Measurements from ENCODE around the gene NEURL4. TPM values are rescaled to one million over a fixed set of nuclear protein-coding genes. Genes with fewer than 3 reads are reported as not detected.

The NEURL4 gene
- total RNA-seq, 2 experiments from 2014 or later: 22.5 to 29.1 TPM

- no peak overlapping the region for H3K27ac Mint-ChIP-seq
- ATAC-seq (no peak), DNase-seq (no peak)
- H3K4me3 Mint-ChIP-seq: no peak overlapping the region
- no peaks in the 10 kb centered on the region for H3K9me3 Mint-ChIP-seq (ENCODE audit: low read depth)
- intact Hi-C loops (cut with DNase I, micrococcal nuclease): loop anchor here in 1 of 2 experiments (10.0 kb wide), 1 partner anchor 155 kb away; no protein-coding TSS in a partner anchor
- ChIA-PET CTCF (no interaction called here), POLR2A (no interaction called here)
- H3K36me3 Mint-ChIP-seq (ENCODE audit: low read depth): no peaks in the 10 kb centered on the region
- peaks cover 10% of the 10 kb centered on the region for H3K27me3 Mint-ChIP-seq
- peaks cover 7% of the 10 kb centered on the region for H3K4me1 Mint-ChIP-seq
Measured at GRCh38 chr17:7289256-7290032, 39.7 kb downstream of the NEURL4 start.

- CTCF ChIA-PET: interaction anchor here (1.2 to 2.5 kb wide), 2 partner anchors 11 to 13 kb away, joined by 3 to 12 read pairs; no protein-coding TSS in a partner anchor
- no peak overlapping the region for H3K4me3 Mint-ChIP-seq
- peaks cover 17% of the 10 kb centered on the region for H3K27me3 Mint-ChIP-seq
- H3K9me3 Mint-ChIP-seq (ENCODE audit: low read depth): no peaks in the 10 kb centered on the region
- DNase-seq (no peak), ATAC-seq (no peak)
- POLR2A ChIA-PET: interaction anchor here (1.2 kb wide), 1 partner anchor 28 kb away, joined by 3 read pairs; no protein-coding TSS in a partner anchor
- intact Hi-C loops (cut with DNase I, micrococcal nuclease): no loop called here
- H3K27ac Mint-ChIP-seq: no peak overlapping the region
- H3K4me1 Mint-ChIP-seq: peaks cover 17% of the 10 kb centered on the region
- no peaks in the 10 kb centered on the region for H3K36me3 Mint-ChIP-seq (ENCODE audit: low read depth)
Measured at GRCh38 chr17:7285679-7286078, 43.5 kb downstream of the NEURL4 start.

- Mint-ChIP-seq H3K36me3 (ENCODE audit: low read depth) (no peaks in the 10 kb centered on the region), H3K4me1 (peaks cover 21% of the 10 kb centered on the region), H3K9me3 (ENCODE audit: low read depth) (no peaks in the 10 kb centered on the region), H3K27ac (no peak overlapping the region), H3K4me3 (no peak overlapping the region), H3K27me3 (peaks cover 17% of the 10 kb centered on the region)
- DNase-seq: no peak
- intact Hi-C loops (cut with DNase I, micrococcal nuclease): no loop called here
- ATAC-seq: no peak
- CTCF ChIA-PET: interaction anchor here (1.2 to 1.3 kb wide), 2 partner anchors 11 to 14 kb away, joined by 3 to 9 read pairs; no protein-coding TSS in a partner anchor
- POLR2A ChIA-PET: no interaction called here
Measured at GRCh38 chr17:7284911-7285310, 44.2 kb downstream of the NEURL4 start.

- Mint-ChIP-seq H3K36me3 (ENCODE audit: low read depth) (no peaks in the 10 kb centered on the region), H3K9me3 (ENCODE audit: low read depth) (no peaks in the 10 kb centered on the region), H3K27ac (no peak overlapping the region), H3K27me3 (peaks cover 17% of the 10 kb centered on the region), H3K4me3 (no peak overlapping the region), H3K4me1 (peaks cover 21% of the 10 kb centered on the region)
- intact Hi-C loops (cut with DNase I, micrococcal nuclease): no loop called here
- DNase-seq (no peak), ATAC-seq (no peak)
- ChIA-PET POLR2A (interaction anchor here (0.6 kb wide), 2 partner anchors 63 to 292 kb away, joined by 3 read pairs; no protein-coding TSS in a partner anchor), CTCF (interaction anchor here (0.5 to 5.9 kb wide), 7 partner anchors 13 to 851 kb away, joined by 3 to 45 read pairs (median 4); no protein-coding TSS in a partner anchor)
Measured at GRCh38 chr17:7283471-7284216, 45.5 kb downstream of the NEURL4 start.

- ATAC-seq (no peak), DNase-seq (peak; percentile 28)
- ChIA-PET POLR2A (interaction anchor here (0.6 kb wide), 2 partner anchors 176 to 293 kb away, joined by 3 read pairs; no protein-coding TSS in a partner anchor), CTCF (interaction anchor here (0.5 to 5.9 kb wide), 10 partner anchors 13 to 852 kb away, joined by 3 to 45 read pairs (median 3); partner anchors contain the start of gene PHF23)
- Mint-ChIP-seq H3K9me3 (ENCODE audit: low read depth) (no peaks in the 10 kb centered on the region), H3K27me3 (peaks cover 17% of the 10 kb centered on the region), H3K4me3 (no peak overlapping the region), H3K36me3 (ENCODE audit: low read depth) (no peaks in the 10 kb centered on the region), H3K4me1 (peaks cover 21% of the 10 kb centered on the region), H3K27ac (no peak overlapping the region)
- intact Hi-C loops (cut with DNase I, micrococcal nuclease): no loop called here
Measured at GRCh38 chr17:7282752-7283321, 46.3 kb downstream of the NEURL4 start.

GRCh38 chr17:7281953-7282751 is 47.0 kb downstream of the NEURL4 start:
- Mint-ChIP-seq H3K4me1 (peaks cover 21% of the 10 kb centered on the region), H3K4me3 (peak overlapping the region; percentile 70), H3K27ac (no peak overlapping the region), H3K27me3 (peaks cover 17% of the 10 kb centered on the region), H3K9me3 (ENCODE audit: low read depth) (no peaks in the 10 kb centered on the region), H3K36me3 (ENCODE audit: low read depth) (no peaks in the 10 kb centered on the region)
- CTCF ChIA-PET: interaction anchor here (0.6 to 5.9 kb wide), 10 partner anchors 9 to 482 kb away, joined by 3 to 45 read pairs (median 3); partner anchors contain the start of gene PHF23
- ATAC-seq: no peak
- DNase-seq: peak; percentile 24
- intact Hi-C loops (cut with DNase I, micrococcal nuclease): loop anchor here (1.0 to 2.0 kb wide), 15 partner anchors 25 to 279 kb away; partner anchors contain the start of genes ACAP1 (in 1 of the 2), DVL2 (in 1 of the 2), EIF5A (in 1 of the 2) and ELP5 (in 1 of the 2)
- POLR2A ChIA-PET: interaction anchor here (0.6 kb wide), 1 partner anchor 177 kb away, joined by 3 read pairs; no protein-coding TSS in a partner anchor

- H3K4me3 Mint-ChIP-seq: peak within 1 kb of the TSS; percentile 70
- H3K9me3 Mint-ChIP-seq (ENCODE audit: low read depth): no peaks in the 10 kb centered on the region
- peaks cover 21% of the 10 kb centered on the region for H3K4me1 Mint-ChIP-seq
- no peak within 1 kb of the TSS for H3K27ac Mint-ChIP-seq
- peaks cover 17% of the 10 kb centered on the region for H3K27me3 Mint-ChIP-seq
- no peaks in the 10 kb centered on the region for H3K36me3 Mint-ChIP-seq (ENCODE audit: low read depth)
- ChIA-PET CTCF (interaction anchor here (0.7 to 5.9 kb wide), 15 partner anchors 10 to 279 kb away, joined by 3 to 45 read pairs (median 3); partner anchors contain the start of genes ACAP1, NEURL4 and NLGN2), POLR2A (interaction anchor here (0.5 to 1.0 kb wide), 2 partner anchors 17 to 32 kb away, joined by 4 read pairs; no protein-coding TSS in a partner anchor)
- peak; percentile 87 for ATAC-seq
- intact Hi-C loops (cut with DNase I, micrococcal nuclease): loop anchor here (1.0 to 2.0 kb wide), 15 partner anchors 26 to 280 kb away; partner anchors contain the start of genes ACAP1 (in 1 of the 2), DVL2 (in 1 of the 2), EIF5A (in 1 of the 2) and ELP5 (in 1 of the 2)
- peak; percentile 96 for DNase-seq
Measured at GRCh38 chr17:7281074-7281952, 47.8 kb downstream of the NEURL4 start, which contains the start of gene SLC2A4. Gene SLC2A4 (plus strand): TSS chr17:7281718. CDS start chr17:7281935, 217 bp downstream.

GRCh38 chr17:7280519-7281073 is 48.5 kb downstream of the NEURL4 start:
- Mint-ChIP-seq H3K27ac (no peak overlapping the region), H3K36me3 (ENCODE audit: low read depth) (no peaks in the 10 kb centered on the region), H3K9me3 (ENCODE audit: low read depth) (no peaks in the 10 kb centered on the region), H3K4me1 (peaks cover 21% of the 10 kb centered on the region), H3K4me3 (peak overlapping the region; percentile 70), H3K27me3 (peaks cover 17% of the 10 kb centered on the region)
- ATAC-seq (peak; percentile 84), DNase-seq (peak; percentile 92)
- intact Hi-C loops (cut with DNase I, micrococcal nuclease): loop anchor here (1.0 to 2.0 kb wide), 20 partner anchors 16 to 309 kb away; partner anchors contain the start of genes EIF5A (in 2 of the 2), ACAP1 (in 1 of the 2), DVL2 (in 1 of the 2) and ELP5 (in 1 of the 2)
- POLR2A ChIA-PET: interaction anchor here (0.5 to 1.0 kb wide), 2 partner anchors 16 to 33 kb away, joined by 4 read pairs; no protein-coding TSS in a partner anchor
- CTCF ChIA-PET: interaction anchor here (0.6 to 5.9 kb wide), 17 partner anchors 16 to 935 kb away, joined by 3 to 45 read pairs (median 3); partner anchors contain the start of genes NEURL4 and NLGN2

GRCh38 chr17:7279448-7279847 is 49.7 kb downstream of the NEURL4 start:
- DNase-seq (no peak), ATAC-seq (no peak)
- Mint-ChIP-seq H3K4me3 (no peak overlapping the region), H3K36me3 (ENCODE audit: low read depth) (no peaks in the 10 kb centered on the region), H3K9me3 (ENCODE audit: low read depth) (no peaks in the 10 kb centered on the region), H3K27me3 (peaks cover 17% of the 10 kb centered on the region), H3K27ac (no peak overlapping the region), H3K4me1 (peaks cover 21% of the 10 kb centered on the region)
- intact Hi-C loops (cut with DNase I, micrococcal nuclease): no loop called here
- ChIA-PET POLR2A (no interaction called here), CTCF (interaction anchor here (0.6 to 5.9 kb wide), 2 partner anchors 17 to 26 kb away, joined by 3 to 45 read pairs; no protein-coding TSS in a partner anchor)
